Measurements from ENCODE around the gene ARHGAP23. TPM values are rescaled to one million over a fixed set of nuclear protein-coding genes. Genes with fewer than 3 reads are reported as not detected.

ARHGAP23 gene
- polyA plus RNA-seq, 3 donors = 0.03 to 0.21 (median 0.09) TPM

- peaks cover 13% of the 10 kb centered on the region in 2 donors for H3K36me3 Mint-ChIP-seq
- H3K4me1 ChIP-seq (ENCODE audit: control insufficient read depth in 1 of 2, insufficient read depth in 2 of 2, low read length in 2 of 2) = no peaks in the 10 kb centered on the region
- no peaks in the 10 kb centered on the region for H3K9me3 ChIP-seq (replicated peaks in 1 of 2; ENCODE audit: control insufficient read depth in 1 of 2, insufficient read depth in 1 of 2, low read length in 2 of 2)
- H3K27ac ChIP-seq (ENCODE audit: low read depth in 1 of 2, low read length in 2 of 2) = no peak overlapping the region
- H3K27me3 ChIP-seq (ENCODE audit: control insufficient read depth in 2 of 2, insufficient read depth in 2 of 2, low read length in 2 of 2) = no peaks in the 10 kb centered on the region
- no peak for DNase-seq
- no peak overlapping the region for H3K9ac ChIP-seq (ENCODE audit: insufficient read depth, low read length, poor library complexity, severe bottlenecking)
- no peak for TF ChIP-seq CTCF (IDR thresholded peaks at IDR 0.05)
- no peaks in the 10 kb centered on the region for H3K36me3 ChIP-seq (replicated peaks in 1 of 2; ENCODE audit: control insufficient read depth in 1 of 2, insufficient read depth in 2 of 2, low read length in 2 of 2)
- no peak overlapping the region for H3K4me3 Mint-ChIP-seq
- no peaks in the 10 kb centered on the region for H3K79me2 ChIP-seq (ENCODE audit: insufficient read depth, low read length)
- H3K4me2 ChIP-seq (replicated peaks; ENCODE audit: extremely low read depth, low read length, poor library complexity, severe bottlenecking) = no peak overlapping the region
- no peak overlapping the region for H3K27ac Mint-ChIP-seq
- H2AFZ ChIP-seq (ENCODE audit: insufficient read depth, low read depth, low read length, poor library complexity, severe bottlenecking) = no peak overlapping the region
- no peaks in the 10 kb centered on the region for H4K20me1 ChIP-seq (ENCODE audit: insufficient read depth, low read length)
- WGBS (ENCODE audit: insufficient coverage) = 100% methylated on average over 7 of the region's 9 CpGs
- H3K9me3 Mint-ChIP-seq = no peaks in the 10 kb centered on the region
- H3K4me1 Mint-ChIP-seq = no peaks in the 10 kb centered on the region
- peaks cover 0 to 4% (median 0%) of the 10 kb centered on the region in 3 donors for H3K27me3 Mint-ChIP-seq (ENCODE audit: low read depth in 3 of 3)
- no peak overlapping the region for H3K4me3 ChIP-seq (replicated peaks in 1 of 3; ENCODE audit: low read depth in 2 of 3, low read length in 3 of 3)
- intact Hi-C loops (cut with micrococcal nuclease) = no loop called here
Observed at GRCh38 chr17:38464251-38464722, 36.0 kb downstream of the ARHGAP23 start.

- Mint-ChIP-seq H3K9me3 (no peaks in the 10 kb centered on the region), H3K27ac (peak overlapping the region in 1 of 7 donors; percentile 47), H3K36me3 (peaks cover 13% of the 10 kb centered on the region in 2 donors), H3K27me3 (ENCODE audit: low read depth in 3 of 3) (peaks cover 0 to 4% (median 0%) of the 10 kb centered on the region in 3 donors), H3K4me3 (no peak overlapping the region), H3K4me1 (no peaks in the 10 kb centered on the region)
- Histone ChIP-seq H3K4me1 (ENCODE audit: control insufficient read depth in 1 of 2, insufficient read depth in 2 of 2, low read length in 2 of 2) (no peaks in the 10 kb centered on the region), H3K27me3 (ENCODE audit: control insufficient read depth in 2 of 2, insufficient read depth in 2 of 2, low read length in 2 of 2) (no peaks in the 10 kb centered on the region), H4K20me1 (ENCODE audit: insufficient read depth, low read length) (no peaks in the 10 kb centered on the region), H3K9ac (ENCODE audit: insufficient read depth, low read length, poor library complexity, severe bottlenecking) (no peak overlapping the region), H3K4me2 (replicated peaks; ENCODE audit: extremely low read depth, low read length, poor library complexity, severe bottlenecking) (no peak overlapping the region), H3K4me3 (replicated peaks in 1 of 3; ENCODE audit: low read depth in 2 of 3, low read length in 3 of 3) (no peak overlapping the region), H3K27ac (ENCODE audit: low read depth in 1 of 2, low read length in 2 of 2) (no peak overlapping the region), H3K9me3 (replicated peaks in 1 of 2; ENCODE audit: control insufficient read depth in 1 of 2, insufficient read depth in 1 of 2, low read length in 2 of 2) (no peaks in the 10 kb centered on the region), H3K36me3 (replicated peaks in 1 of 2; ENCODE audit: control insufficient read depth in 1 of 2, insufficient read depth in 2 of 2, low read length in 2 of 2) (no peaks in the 10 kb centered on the region), H2AFZ (ENCODE audit: insufficient read depth, low read depth, low read length, poor library complexity, severe bottlenecking) (no peak overlapping the region), H3K79me2 (ENCODE audit: insufficient read depth, low read length) (no peaks in the 10 kb centered on the region)
- DNase-seq = no peak
- no peak for TF ChIP-seq CTCF (IDR thresholded peaks at IDR 0.05)
- intact Hi-C loops (cut with micrococcal nuclease) = no loop called here
- 87% methylated on average over 7 of the region's 28 CpGs for WGBS (ENCODE audit: insufficient coverage)
Observed at GRCh38 chr17:38464723-38465390, 36.6 kb downstream of the ARHGAP23 start.
